ENCODE measurements around the gene TFB1M.
"Not testable (repeated sequence)": the region's sequence is repeated elsewhere in the genome, so short reads cannot be mapped to it uniquely, and the experiment has no call there.

Gene TFB1M

DNA sequence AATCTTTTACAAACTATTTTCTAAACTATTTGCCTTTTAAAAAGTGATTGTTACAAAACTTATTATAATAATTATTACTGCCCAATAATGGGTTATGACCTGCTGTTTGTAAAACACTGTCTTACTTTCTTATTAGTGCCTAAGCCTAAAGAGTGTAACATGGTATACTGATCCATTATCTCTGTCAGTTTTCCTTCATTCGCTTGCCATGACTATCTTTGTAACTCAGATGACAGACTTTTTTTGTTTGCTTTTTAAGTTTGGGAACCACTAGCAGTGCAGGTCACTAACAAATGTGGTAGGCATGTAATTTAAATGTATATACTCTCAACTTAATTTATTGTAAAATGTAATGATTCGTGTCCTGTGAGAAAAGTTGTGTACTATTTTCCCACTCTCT is 9.9 kb upstream of the TFB1M start:
- no peak for DNase-seq (ENCODE audit: low read depth)
- H3K4me3 ChIP-seq (ENCODE audit: low read depth, low read length): no peak overlapping the region
- TF ChIP-seq, protein P1, sequence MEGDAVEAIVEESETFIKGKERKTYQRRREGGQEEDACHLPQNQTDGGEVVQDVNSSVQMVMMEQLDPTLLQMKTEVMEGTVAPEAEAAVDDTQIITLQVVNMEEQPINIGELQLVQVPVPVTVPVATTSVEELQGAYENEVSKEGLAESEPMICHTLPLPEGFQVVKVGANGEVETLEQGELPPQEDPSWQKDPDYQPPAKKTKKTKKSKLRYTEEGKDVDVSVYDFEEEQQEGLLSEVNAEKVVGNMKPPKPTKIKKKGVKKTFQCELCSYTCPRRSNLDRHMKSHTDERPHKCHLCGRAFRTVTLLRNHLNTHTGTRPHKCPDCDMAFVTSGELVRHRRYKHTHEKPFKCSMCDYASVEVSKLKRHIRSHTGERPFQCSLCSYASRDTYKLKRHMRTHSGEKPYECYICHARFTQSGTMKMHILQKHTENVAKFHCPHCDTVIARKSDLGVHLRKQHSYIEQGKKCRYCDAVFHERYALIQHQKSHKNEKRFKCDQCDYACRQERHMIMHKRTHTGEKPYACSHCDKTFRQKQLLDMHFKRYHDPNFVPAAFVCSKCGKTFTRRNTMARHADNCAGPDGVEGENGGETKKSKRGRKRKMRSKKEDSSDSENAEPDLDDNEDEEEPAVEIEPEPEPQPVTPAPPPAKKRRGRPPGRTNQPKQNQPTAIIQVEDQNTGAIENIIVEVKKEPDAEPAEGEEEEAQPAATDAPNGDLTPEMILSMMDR (conservative IDR thresholded peaks at IDR 0.05; ENCODE audit: low read depth, low read length): no peak

GRCh38 chr6:155319902-155320301 is 5.6 kb upstream of the TFB1M start:
- no peak for DNase-seq (ENCODE audit: low read depth)
- TF ChIP-seq, protein P1 (conservative IDR thresholded peaks at IDR 0.05; ENCODE audit: low read depth, low read length): no peak
- H3K4me3 ChIP-seq (ENCODE audit: low read depth, low read length): no peak overlapping the region

GRCh38 chr6:155317186-155317585 is 2.9 kb upstream of the TFB1M start:
- no peak overlapping the region for H3K4me3 ChIP-seq (ENCODE audit: low read depth, low read length)
- DNase-seq (ENCODE audit: low read depth): peak; percentile 50
- TF ChIP-seq, protein P1 (conservative IDR thresholded peaks at IDR 0.05; ENCODE audit: low read depth, low read length): peak; percentile 42

GRCh38 chr6:155316419-155316818 is 2.1 kb upstream of the TFB1M start:
- no peak overlapping the region for H3K4me3 ChIP-seq (ENCODE audit: low read depth, low read length)
- no peak for DNase-seq (ENCODE audit: low read depth)
- TF ChIP-seq, protein P1 (conservative IDR thresholded peaks at IDR 0.05; ENCODE audit: low read depth, low read length): no peak

GRCh38 chr6:155315516-155315871 is 1.2 kb upstream of the TFB1M start:
- TF ChIP-seq, protein P1 (conservative IDR thresholded peaks at IDR 0.05; ENCODE audit: low read depth, low read length): no peak
- DNase-seq (ENCODE audit: low read depth): peak; percentile 56
- H3K4me3 ChIP-seq (ENCODE audit: low read depth, low read length): peak overlapping the region; percentile 91

DNA sequence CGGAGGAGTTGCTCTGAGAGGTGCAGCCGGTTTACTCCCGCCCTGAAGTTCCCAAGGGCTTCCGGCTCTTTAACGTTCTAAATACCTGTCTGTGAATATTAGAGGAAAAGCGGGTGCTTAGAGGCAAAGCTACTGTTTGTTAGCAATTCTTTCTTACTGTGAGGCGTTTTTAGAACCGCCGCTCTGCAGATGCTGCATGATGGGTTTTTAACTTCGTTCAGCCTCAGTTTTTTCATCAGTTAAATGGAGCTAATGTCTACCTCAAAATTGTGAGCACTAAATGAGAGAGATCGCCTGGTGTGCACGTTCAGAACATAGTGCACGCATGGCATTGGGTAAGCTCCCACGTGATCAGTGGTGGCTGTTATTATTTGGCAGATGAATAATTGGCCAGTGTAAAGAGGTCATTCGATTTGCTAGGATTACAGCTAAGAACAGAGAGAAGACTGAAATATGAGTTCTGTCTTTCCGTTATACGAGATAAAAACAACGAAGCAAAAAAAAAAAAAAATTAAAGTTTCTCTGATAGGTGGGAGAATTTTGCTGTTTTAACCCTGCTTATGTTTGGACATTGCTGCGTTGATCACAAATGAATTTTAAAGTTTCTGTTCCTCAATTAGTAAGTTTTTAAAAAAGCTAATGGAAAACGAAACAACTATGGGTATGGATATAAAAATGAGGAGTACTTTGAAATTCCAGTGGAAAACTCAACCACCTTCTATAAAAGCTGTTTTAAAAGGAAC is 660 bp upstream of the TFB1M start:
- peak; percentile 96 for DNase-seq (ENCODE audit: low read depth)
- TF ChIP-seq, protein P1 (conservative IDR thresholded peaks at IDR 0.05; ENCODE audit: low read depth, low read length): no peak
- H3K4me3 ChIP-seq (ENCODE audit: low read depth, low read length): peak overlapping the region; percentile 91

- peak; percentile 39 for DNase-seq (ENCODE audit: low read depth)
- peak overlapping the region; percentile 91 for H3K4me3 ChIP-seq (ENCODE audit: low read depth, low read length)
- TF ChIP-seq, protein P1 (conservative IDR thresholded peaks at IDR 0.05; ENCODE audit: low read depth, low read length): no peak
Measured at GRCh38 chr6:155313602-155314091, 637 bp downstream of the TFB1M start.

GRCh38 chr6:155312950-155313349 is 1.3 kb downstream of the TFB1M start:
- not testable (repeated sequence) for H3K4me3 ChIP-seq (ENCODE audit: low read depth, low read length); DNase-seq (ENCODE audit: low read depth)
